Activated CD8-positive, alpha-beta T cell treated with anti-CD3 and anti-CD28 coated beads for 36 hours (primary cell): Measurements from ENCODE around the gene PTGR3. TPM values are rescaled to one million over a fixed set of nuclear protein-coding genes. Genes with fewer than 3 reads are reported as not detected.

ENCODE experiments used
- ATAC-seq: fragments of 200-7000 bp; cut with Tn5 transposase; one replicate; pipeline ENCODE4 v1.10.0; 2021; ENCODE audit warnings: mild to moderate bottlenecking, moderate library complexity
- CTCF ChIA-PET: fragments of 350-600 bp; sonication (Branson Sonifier 250); formaldehyde crosslinking; loops from one replicate; lab custom pipeline; 2021; ENCODE audit warnings: antibody characterized with exemption; lab: Charles Lee
- POLR2A ChIA-PET: fragments of 350-600 bp; sonication (Branson Sonifier 250); formaldehyde crosslinking; loops from one replicate; lab custom pipeline; 2021; ENCODE audit warnings: antibody characterized with exemption; lab: Charles Lee
- DNase-seq: peaks from one replicate; pipeline ENCODE4 v3.0.0-alpha.2; 2020
- H3K27ac Mint-ChIP-seq: one replicate; pipeline ENCODE4 v1.8.0; 2021; ENCODE audit warnings: mild to moderate bottlenecking, mixed read lengths
- H3K27me3 Mint-ChIP-seq: one replicate; pipeline ENCODE4 v1.8.0; 2021; ENCODE audit warnings: mixed read lengths
- H3K36me3 Mint-ChIP-seq: one replicate; pipeline ENCODE4 v1.8.0; 2021; ENCODE audit warnings: low read depth, mixed read lengths
- H3K4me1 Mint-ChIP-seq: one replicate; pipeline ENCODE4 v1.8.0; 2021; ENCODE audit warnings: low read depth, mixed read lengths
- H3K4me3 Mint-ChIP-seq: one replicate; pipeline ENCODE4 v1.8.0; 2021; ENCODE audit warnings: mild to moderate bottlenecking, moderate library complexity, mixed read lengths
- H3K9me3 Mint-ChIP-seq: one replicate; pipeline ENCODE4 v1.8.0; 2021; ENCODE audit warnings: mixed read lengths
- intact Hi-C: fragments of 100-400 bp; cut with micrococcal nuclease; formaldehyde crosslinking; loops from one replicate; pipeline ENCODE4 v1.10.0; 2022
- total RNA-seq, 2 experiments: library from RNA; stranded (reverse); gene quantifications; one replicate each; pipeline ENCODE4 v1.2.3, GENCODE V29; 2021
- TF ChIP-seq, protein P1 (sequence below): fragments of 200-600 bp; IDR thresholded peaks from one replicate; pipeline ENCODE4 v1.8.0; 2022; ENCODE audit warnings: antibody characterized with exemption, mild to moderate bottlenecking

PTGR3 gene
- total RNA-seq, 2 experiments from 2014 or later: 20.0 to 21.1 TPM

DNA sequence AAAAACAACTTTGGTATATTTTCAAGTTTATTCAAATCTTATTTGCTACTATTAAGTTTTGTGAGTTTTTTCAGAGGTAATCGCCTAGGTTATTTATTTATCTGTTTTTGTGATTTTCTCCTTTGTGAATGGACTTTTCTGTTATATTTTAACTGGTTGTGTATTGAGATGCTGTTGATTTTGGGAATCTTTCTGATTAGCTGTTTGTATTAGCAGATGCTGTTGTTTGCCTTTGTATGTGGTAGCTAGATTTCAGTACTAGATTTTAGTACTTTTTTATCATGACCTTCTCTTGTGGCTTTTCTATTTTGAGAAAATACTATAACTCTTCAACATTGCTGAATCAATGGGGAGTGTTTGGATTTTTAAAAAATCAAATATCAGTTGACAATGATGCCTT is 44.1 kb upstream of the PTGR3 start:
- Mint-ChIP-seq H3K36me3 (no peaks in the 10 kb centered on the region), H3K4me1 (peaks cover 65% of the 10 kb centered on the region), H3K27ac (no peak overlapping the region), H3K9me3 (no peaks in the 10 kb centered on the region), H3K4me3 (no peak overlapping the region), H3K27me3 (no peaks in the 10 kb centered on the region)
- TF ChIP-seq, protein P1, sequence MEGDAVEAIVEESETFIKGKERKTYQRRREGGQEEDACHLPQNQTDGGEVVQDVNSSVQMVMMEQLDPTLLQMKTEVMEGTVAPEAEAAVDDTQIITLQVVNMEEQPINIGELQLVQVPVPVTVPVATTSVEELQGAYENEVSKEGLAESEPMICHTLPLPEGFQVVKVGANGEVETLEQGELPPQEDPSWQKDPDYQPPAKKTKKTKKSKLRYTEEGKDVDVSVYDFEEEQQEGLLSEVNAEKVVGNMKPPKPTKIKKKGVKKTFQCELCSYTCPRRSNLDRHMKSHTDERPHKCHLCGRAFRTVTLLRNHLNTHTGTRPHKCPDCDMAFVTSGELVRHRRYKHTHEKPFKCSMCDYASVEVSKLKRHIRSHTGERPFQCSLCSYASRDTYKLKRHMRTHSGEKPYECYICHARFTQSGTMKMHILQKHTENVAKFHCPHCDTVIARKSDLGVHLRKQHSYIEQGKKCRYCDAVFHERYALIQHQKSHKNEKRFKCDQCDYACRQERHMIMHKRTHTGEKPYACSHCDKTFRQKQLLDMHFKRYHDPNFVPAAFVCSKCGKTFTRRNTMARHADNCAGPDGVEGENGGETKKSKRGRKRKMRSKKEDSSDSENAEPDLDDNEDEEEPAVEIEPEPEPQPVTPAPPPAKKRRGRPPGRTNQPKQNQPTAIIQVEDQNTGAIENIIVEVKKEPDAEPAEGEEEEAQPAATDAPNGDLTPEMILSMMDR: no peak
- ChIA-PET CTCF (no interaction called here), POLR2A (interaction anchor here (0.7 kb wide), 1 partner anchor 279 kb away, joined by 3 read pairs; no protein-coding TSS in a partner anchor)
- ATAC-seq: no peak
- DNase-seq: no peak
- intact Hi-C loops: no loop called here

DNA sequence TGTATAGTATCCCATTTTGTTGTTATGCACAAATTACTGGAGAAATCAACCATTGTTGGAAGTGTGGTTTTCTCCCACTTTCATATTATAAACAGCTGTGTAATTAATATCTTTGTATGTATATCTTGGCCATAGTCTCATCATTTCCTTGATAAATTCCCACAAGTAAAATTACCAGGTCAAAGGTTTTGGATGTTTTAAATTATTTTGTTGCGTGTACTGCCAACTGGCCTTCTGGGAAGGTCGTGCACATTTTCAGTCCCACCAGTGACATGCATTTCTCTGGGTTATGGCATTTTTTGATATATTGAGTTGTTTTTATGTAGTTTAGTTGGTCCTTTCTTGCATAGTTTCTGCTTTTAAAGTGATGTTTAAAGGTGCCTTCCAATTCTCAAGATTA is 43.2 kb upstream of the PTGR3 start:
- no peak for ATAC-seq
- TF ChIP-seq, protein P1: no peak
- H3K36me3 Mint-ChIP-seq: no peaks in the 10 kb centered on the region
- peaks cover 67% of the 10 kb centered on the region for H3K4me1 Mint-ChIP-seq
- intact Hi-C loops: no loop called here
- no peak overlapping the region for H3K27ac Mint-ChIP-seq
- no peaks in the 10 kb centered on the region for H3K9me3 Mint-ChIP-seq
- ChIA-PET CTCF (interaction anchor here (1.3 kb wide), 1 partner anchor 42 kb away, joined by 3 read pairs; the partner anchor contains the start of gene TSHZ1), POLR2A (interaction anchor here (0.7 kb wide), 1 partner anchor 280 kb away, joined by 3 read pairs; no protein-coding TSS in a partner anchor)
- H3K27me3 Mint-ChIP-seq: no peaks in the 10 kb centered on the region
- DNase-seq: no peak
- no peak overlapping the region for H3K4me3 Mint-ChIP-seq

DNA sequence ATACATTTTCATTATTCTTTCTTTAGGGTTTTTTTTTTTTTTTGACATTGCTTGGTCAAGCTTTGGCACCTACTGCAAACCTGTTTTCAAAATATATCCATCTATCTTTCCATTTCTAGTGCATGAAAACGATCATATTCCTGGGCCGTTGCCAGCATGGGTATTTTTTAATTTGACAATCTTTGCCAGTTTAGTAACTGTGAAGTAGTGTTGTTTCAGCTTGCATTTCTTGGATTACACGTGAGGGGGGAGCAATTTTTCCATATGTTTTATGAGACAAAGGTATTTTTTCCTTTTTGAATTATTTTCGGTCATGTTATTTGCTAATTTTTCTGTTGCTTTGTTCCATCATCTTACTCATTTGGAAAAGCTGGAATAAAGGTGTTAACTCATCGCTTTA is 42.5 kb upstream of the PTGR3 start:
- Mint-ChIP-seq H3K27ac (no peak overlapping the region), H3K4me3 (no peak overlapping the region), H3K36me3 (no peaks in the 10 kb centered on the region), H3K4me1 (peaks cover 67% of the 10 kb centered on the region), H3K27me3 (no peaks in the 10 kb centered on the region), H3K9me3 (no peaks in the 10 kb centered on the region)
- ChIA-PET CTCF (interaction anchor here (0.9 to 1.3 kb wide), 2 partner anchors 9 to 41 kb away, joined by 3 to 4 read pairs; partner anchors contain the start of gene TSHZ1), POLR2A (interaction anchor here (0.6 kb wide), 1 partner anchor 64 kb away, joined by 3 read pairs; no protein-coding TSS in a partner anchor)
- intact Hi-C loops: no loop called here
- DNase-seq (no peak), ATAC-seq (no peak)
- TF ChIP-seq, protein P1: no peak

DNA sequence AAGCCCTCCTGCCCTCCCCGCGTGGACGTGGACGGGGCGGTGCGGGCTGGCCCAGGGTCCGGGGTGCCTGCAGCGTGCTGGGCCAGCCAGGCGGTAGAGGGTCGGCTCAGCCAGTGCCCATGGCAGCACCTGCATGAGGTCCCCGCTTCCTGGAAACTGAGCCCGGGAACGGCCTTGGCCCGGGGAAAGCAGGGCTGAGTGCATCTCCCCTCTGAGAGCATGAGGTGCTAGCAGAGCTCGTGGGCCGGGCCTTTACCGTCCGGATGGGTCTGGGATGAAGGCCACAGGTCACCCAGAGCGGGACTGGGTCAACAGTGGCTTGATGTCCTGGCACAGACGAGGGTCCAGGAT is 41.5 kb upstream of the PTGR3 start:
- no peaks in the 10 kb centered on the region for H3K36me3 Mint-ChIP-seq
- H3K4me1 Mint-ChIP-seq: peaks cover 72% of the 10 kb centered on the region
- H3K27me3 Mint-ChIP-seq: no peaks in the 10 kb centered on the region
- intact Hi-C loops: no loop called here
- no peak overlapping the region for H3K4me3 Mint-ChIP-seq
- ChIA-PET POLR2A (no interaction called here), CTCF (no interaction called here)
- H3K27ac Mint-ChIP-seq: no peak overlapping the region
- H3K9me3 Mint-ChIP-seq: no peaks in the 10 kb centered on the region
- TF ChIP-seq, protein P1: no peak
- DNase-seq (no peak), ATAC-seq (no peak)

DNA sequence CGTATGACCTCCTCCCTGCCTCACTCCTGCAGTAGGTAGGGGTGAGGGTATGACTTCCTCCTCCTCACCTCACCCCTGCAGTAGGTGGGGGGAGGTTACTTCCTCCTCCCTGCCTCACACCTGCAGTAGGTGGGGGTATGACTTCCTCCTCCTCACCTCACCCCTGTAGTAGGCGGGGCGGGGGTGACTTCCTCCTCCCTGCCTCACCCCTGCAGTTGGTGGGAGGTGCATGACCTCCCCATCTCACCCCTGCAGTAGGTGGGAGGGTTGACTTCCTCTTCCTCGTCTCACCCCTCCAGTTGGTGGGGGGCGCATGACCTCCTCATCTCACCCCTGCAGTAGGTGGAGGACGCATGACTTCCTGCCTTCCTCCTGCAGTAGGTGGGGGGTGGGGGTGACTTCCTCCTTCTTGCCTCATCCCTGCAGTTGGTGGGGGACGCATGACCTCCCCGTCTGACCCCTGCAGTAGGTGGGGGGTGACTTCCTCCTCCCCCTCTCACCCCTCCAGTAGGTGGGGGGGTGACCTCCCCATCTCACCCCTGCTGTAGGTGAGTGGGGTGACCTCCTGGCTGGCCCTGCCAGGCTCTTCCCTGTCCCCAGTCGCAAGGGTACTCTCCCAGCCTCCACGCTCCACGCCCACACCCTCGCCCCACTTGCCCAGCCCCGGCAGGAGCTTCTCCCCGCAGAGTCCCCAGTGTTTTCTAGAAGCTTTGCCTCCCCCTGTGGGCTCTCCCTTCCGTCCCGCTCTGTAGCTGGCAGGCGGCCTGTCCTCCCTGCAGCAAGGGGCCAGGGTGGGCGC is 40.9 kb upstream of the PTGR3 start:
- no peaks in the 10 kb centered on the region for H3K36me3 Mint-ChIP-seq
- H3K27me3 Mint-ChIP-seq: no peaks in the 10 kb centered on the region
- CTCF ChIA-PET: no interaction called here
- H3K4me1 Mint-ChIP-seq: peaks cover 70% of the 10 kb centered on the region
- ATAC-seq (peak; percentile 47), DNase-seq (peak; percentile 54)
- TF ChIP-seq, protein P1: no peak
- peak overlapping the region; percentile 53 for H3K27ac Mint-ChIP-seq
- H3K4me3 Mint-ChIP-seq: no peak overlapping the region
- intact Hi-C loops: loop anchor here (5.0 kb wide), 1 partner anchor 38 kb away; the partner anchor contains the start of gene TSHZ1
- POLR2A ChIA-PET: no interaction called here
- no peaks in the 10 kb centered on the region for H3K9me3 Mint-ChIP-seq
